Natural killer cell (primary cell): Measurements from ENCODE around the gene SAMD4A. TPM values are rescaled to one million over a fixed set of nuclear protein-coding genes. Genes with fewer than 3 reads are reported as not detected.

Source experiments
- ATAC-seq, 3 donors: fragments of 150-1000 bp in 2 of 3; fragments of 200-7000 bp in 1 of 3; cut with Tn5 transposase; 1 replicate in 1 of 3; 2 replicates in 2 of 3; pipeline ENCODE4 v1.10.0; 2021; ENCODE audit warnings: mild to moderate bottlenecking in 2 of 3, moderate library complexity in 2 of 3
- DNase-seq, 2 donors: peaks; one replicate each; pipeline versions ENCODE4 v3.0.0 to v3.0.0-alpha.2; 2013 to 2021; ENCODE audit warnings: mixed read lengths in 1 of 2
- H3K27ac ChIP-seq: one replicate; pipeline ENCODE4 v1.5.1; 2013; ENCODE audit warnings: mild to moderate bottlenecking, low read length
- H3K27me3 ChIP-seq: one replicate; pipeline ENCODE4 v1.6.1; 2013; ENCODE audit warnings: low read length; ENCODE audit not compliant: control insufficient read depth, insufficient read depth
- H3K36me3 ChIP-seq: one replicate; pipeline ENCODE4 v1.6.1; 2013; ENCODE audit warnings: low read length; ENCODE audit not compliant: control insufficient read depth, insufficient read depth
- H3K4me1 ChIP-seq: one replicate; pipeline ENCODE4 v1.6.1; 2013; ENCODE audit warnings: low read length; ENCODE audit not compliant: control insufficient read depth, insufficient read depth
- H3K4me3 ChIP-seq: one replicate; pipeline ENCODE4 v1.5.1; 2013; ENCODE audit warnings: low read length
- H3K9me3 ChIP-seq: one replicate; pipeline ENCODE4 v1.6.1; 2013; ENCODE audit warnings: low read length; ENCODE audit not compliant: control insufficient read depth, insufficient read depth
- H3K27ac Mint-ChIP-seq, 2 donors: one replicate each; pipeline ENCODE4 v1.8.0; 2022; ENCODE audit warnings: mild to moderate bottlenecking in 2 of 2, mixed read lengths in 2 of 2, moderate library complexity in 1 of 2
- H3K27me3 Mint-ChIP-seq, 2 donors: one replicate each; pipeline ENCODE4 v1.8.0; 2022; ENCODE audit warnings: low read depth in 2 of 2, mixed read lengths in 2 of 2
- H3K36me3 Mint-ChIP-seq: one replicate; pipeline ENCODE4 v1.8.0; 2022; ENCODE audit warnings: mixed read lengths
- H3K4me1 Mint-ChIP-seq, 2 donors: one replicate each; pipeline ENCODE4 v1.8.0; 2022; ENCODE audit warnings: mixed read lengths in 2 of 2
- H3K4me3 Mint-ChIP-seq: one replicate; pipeline ENCODE4 v1.8.0; 2022; ENCODE audit warnings: mild to moderate bottlenecking, moderate library complexity, mixed read lengths
- H3K9me3 Mint-ChIP-seq, 2 donors: one replicate each; pipeline ENCODE4 v1.8.0; 2022; ENCODE audit warnings: mixed read lengths in 2 of 2
- WGBS: methylation state at CpG from one replicate; pipeline ENCODE4 v1.1.7; 2013; ENCODE audit warnings: missing lambda C conversion rate; ENCODE audit not compliant: insufficient coverage; 5-methylcytosine and 5-hydroxymethylcytosine counted together
- intact Hi-C: fragments of 100-400 bp; cut with micrococcal nuclease; formaldehyde crosslinking; loops from one replicate; pipeline ENCODE4 v1.14.2; 2022
- total RNA-seq, 4 donors: library from RNA; stranded (reverse); fragments of 120-200 nt in 1 of 4; gene quantifications; one replicate each; pipeline versions ENCODE4 v1.2.3 to v1.2.4, GENCODE V29; 2013 to 2022
- TF ChIP-seq, protein P1 (sequence below): fragments of 200-600 bp; IDR thresholded peaks from one replicate; pipeline ENCODE4 v1.8.0; 2022; ENCODE audit warnings: antibody characterized with exemption

SAMD4A gene
- total RNA-seq, 3 donors from 2014 or later (not counting 1 experiment from before 2014, with no cell fraction given): 0.70 to 1.6 (median 1.4) TPM

GRCh38 chr14:54782751-54783659 lies 216.1 kb downstream of the SAMD4A start:
- Histone ChIP-seq H3K36me3 (no peaks in the 10 kb centered on the region), H3K9me3 (no peaks in the 10 kb centered on the region), H3K27me3 (no peaks in the 10 kb centered on the region), H3K4me1 (peaks cover 8% of the 10 kb centered on the region), H3K4me3 (no peak overlapping the region), H3K27ac (no peak overlapping the region)
- 76% methylated on average over 13 of the region's 14 CpGs for WGBS
- TF ChIP-seq, protein P1, sequence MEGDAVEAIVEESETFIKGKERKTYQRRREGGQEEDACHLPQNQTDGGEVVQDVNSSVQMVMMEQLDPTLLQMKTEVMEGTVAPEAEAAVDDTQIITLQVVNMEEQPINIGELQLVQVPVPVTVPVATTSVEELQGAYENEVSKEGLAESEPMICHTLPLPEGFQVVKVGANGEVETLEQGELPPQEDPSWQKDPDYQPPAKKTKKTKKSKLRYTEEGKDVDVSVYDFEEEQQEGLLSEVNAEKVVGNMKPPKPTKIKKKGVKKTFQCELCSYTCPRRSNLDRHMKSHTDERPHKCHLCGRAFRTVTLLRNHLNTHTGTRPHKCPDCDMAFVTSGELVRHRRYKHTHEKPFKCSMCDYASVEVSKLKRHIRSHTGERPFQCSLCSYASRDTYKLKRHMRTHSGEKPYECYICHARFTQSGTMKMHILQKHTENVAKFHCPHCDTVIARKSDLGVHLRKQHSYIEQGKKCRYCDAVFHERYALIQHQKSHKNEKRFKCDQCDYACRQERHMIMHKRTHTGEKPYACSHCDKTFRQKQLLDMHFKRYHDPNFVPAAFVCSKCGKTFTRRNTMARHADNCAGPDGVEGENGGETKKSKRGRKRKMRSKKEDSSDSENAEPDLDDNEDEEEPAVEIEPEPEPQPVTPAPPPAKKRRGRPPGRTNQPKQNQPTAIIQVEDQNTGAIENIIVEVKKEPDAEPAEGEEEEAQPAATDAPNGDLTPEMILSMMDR: no peak
- ATAC-seq: peak in 2 of 3 donors; percentile 31 to 47
- no peak overlapping the region for H3K4me3 Mint-ChIP-seq
- peak in 1 of 2 donors; percentile 11 for DNase-seq
- H3K4me1 Mint-ChIP-seq: peaks cover 3 to 11% of the 10 kb centered on the region in 2 donors
- intact Hi-C loops: no loop called here
- H3K36me3 Mint-ChIP-seq: no peaks in the 10 kb centered on the region
- no peaks in the 10 kb centered on the region for H3K9me3 Mint-ChIP-seq
- peak overlapping the region in 1 of 2 donors; percentile 65 for H3K27ac Mint-ChIP-seq
- H3K27me3 Mint-ChIP-seq: peaks cover 25 to 27% of the 10 kb centered on the region in 2 donors

GRCh38 chr14:54783660-54784015 lies 216.7 kb downstream of the SAMD4A start:
- Mint-ChIP-seq H3K36me3 (no peaks in the 10 kb centered on the region), H3K27ac (no peak overlapping the region), H3K4me1 (peaks cover 0 to 11% of the 10 kb centered on the region in 2 donors), H3K27me3 (peaks cover 19 to 20% of the 10 kb centered on the region in 2 donors), H3K9me3 (no peaks in the 10 kb centered on the region), H3K4me3 (no peak overlapping the region)
- Histone ChIP-seq H3K36me3 (no peaks in the 10 kb centered on the region), H3K4me3 (no peak overlapping the region), H3K27me3 (no peaks in the 10 kb centered on the region), H3K27ac (no peak overlapping the region), H3K4me1 (peaks cover 8% of the 10 kb centered on the region), H3K9me3 (no peaks in the 10 kb centered on the region)
- ATAC-seq (no peak), DNase-seq (no peak)
- 90% methylated on average over 5 of the region's 5 CpGs for WGBS
- TF ChIP-seq, protein P1: no peak
- intact Hi-C loops: no loop called here

- H3K9me3 Mint-ChIP-seq: no peaks in the 10 kb centered on the region
- H3K4me1 ChIP-seq: peaks cover 8% of the 10 kb centered on the region
- no peak overlapping the region for H3K4me3 ChIP-seq
- H3K9me3 ChIP-seq: no peaks in the 10 kb centered on the region
- H3K27me3 Mint-ChIP-seq: peaks cover 14 to 16% of the 10 kb centered on the region in 2 donors
- no peak overlapping the region for H3K4me3 Mint-ChIP-seq
- H3K27ac Mint-ChIP-seq: no peak overlapping the region
- no peaks in the 10 kb centered on the region for H3K27me3 ChIP-seq
- no peaks in the 10 kb centered on the region for H3K36me3 ChIP-seq
- TF ChIP-seq, protein P1: no peak
- H3K27ac ChIP-seq: no peak overlapping the region
- no peak for ATAC-seq
- WGBS: 98% methylated on average over 6 of the region's 6 CpGs
- H3K4me1 Mint-ChIP-seq: peaks cover 0 to 11% of the 10 kb centered on the region in 2 donors
- intact Hi-C loops: no loop called here
- no peaks in the 10 kb centered on the region for H3K36me3 Mint-ChIP-seq
- DNase-seq: no peak
Measured at GRCh38 chr14:54784060-54784459, 217.1 kb downstream of the SAMD4A start.
